ENCODE measurements around the gene KLF7.

GRCh38 chr2:207055257-207055656 lies 110.5 kb downstream of the KLF7 start:
- TF ChIP-seq POLR2AphosphoS5 (IDR thresholded peaks at IDR 0.05), result no peak
- TF ChIP-seq, protein P1, sequence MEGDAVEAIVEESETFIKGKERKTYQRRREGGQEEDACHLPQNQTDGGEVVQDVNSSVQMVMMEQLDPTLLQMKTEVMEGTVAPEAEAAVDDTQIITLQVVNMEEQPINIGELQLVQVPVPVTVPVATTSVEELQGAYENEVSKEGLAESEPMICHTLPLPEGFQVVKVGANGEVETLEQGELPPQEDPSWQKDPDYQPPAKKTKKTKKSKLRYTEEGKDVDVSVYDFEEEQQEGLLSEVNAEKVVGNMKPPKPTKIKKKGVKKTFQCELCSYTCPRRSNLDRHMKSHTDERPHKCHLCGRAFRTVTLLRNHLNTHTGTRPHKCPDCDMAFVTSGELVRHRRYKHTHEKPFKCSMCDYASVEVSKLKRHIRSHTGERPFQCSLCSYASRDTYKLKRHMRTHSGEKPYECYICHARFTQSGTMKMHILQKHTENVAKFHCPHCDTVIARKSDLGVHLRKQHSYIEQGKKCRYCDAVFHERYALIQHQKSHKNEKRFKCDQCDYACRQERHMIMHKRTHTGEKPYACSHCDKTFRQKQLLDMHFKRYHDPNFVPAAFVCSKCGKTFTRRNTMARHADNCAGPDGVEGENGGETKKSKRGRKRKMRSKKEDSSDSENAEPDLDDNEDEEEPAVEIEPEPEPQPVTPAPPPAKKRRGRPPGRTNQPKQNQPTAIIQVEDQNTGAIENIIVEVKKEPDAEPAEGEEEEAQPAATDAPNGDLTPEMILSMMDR (IDR thresholded peaks at IDR 0.05; ENCODE audit: poor library complexity, severe bottlenecking), result no peak
